Suprapubic skin (tissue), 3 donors: Measurements from ENCODE around the gene GET4.

Experiments
- EP300 ChIP-seq: sonication (generic); formaldehyde crosslinking; IDR thresholded peaks from one replicate; pipeline ENCODE4 v1.6.1; 2017; ENCODE audit warnings: antibody characterized with exemption
- TF ChIP-seq, protein P1 (sequence below), 2 donors: fragments of 200-600 bp in 1 of 2; fragments of 450-650 bp in 1 of 2; sonication (generic) in 1 of 2; IDR thresholded peaks; one replicate each; pipeline ENCODE4 v1.5.1; 2016 to 2019; ENCODE audit warnings: antibody characterized with exemption in 2 of 2, mild to moderate bottlenecking in 1 of 2, moderate library complexity in 1 of 2

DNA sequence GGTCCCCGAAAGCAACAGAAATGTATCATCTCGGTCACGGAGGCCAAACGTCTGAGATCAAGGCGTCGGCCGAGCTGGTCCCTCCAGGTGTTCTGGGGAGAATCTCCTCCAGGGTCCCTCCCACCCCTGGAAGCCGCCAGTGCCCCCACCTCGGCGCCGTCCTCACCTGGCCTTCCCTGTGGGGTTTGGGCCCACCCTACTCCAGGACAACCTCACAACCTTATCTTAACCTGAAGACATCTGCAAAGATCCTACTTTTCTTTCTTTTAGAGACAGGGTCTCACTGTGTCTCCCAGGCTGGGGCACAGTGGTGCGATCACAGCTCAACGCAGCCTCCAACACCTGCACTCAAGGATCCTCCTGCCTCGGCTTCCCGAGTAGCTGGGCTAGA is 44.7 kb downstream of the GET4 start:
- TF ChIP-seq, protein P1, sequence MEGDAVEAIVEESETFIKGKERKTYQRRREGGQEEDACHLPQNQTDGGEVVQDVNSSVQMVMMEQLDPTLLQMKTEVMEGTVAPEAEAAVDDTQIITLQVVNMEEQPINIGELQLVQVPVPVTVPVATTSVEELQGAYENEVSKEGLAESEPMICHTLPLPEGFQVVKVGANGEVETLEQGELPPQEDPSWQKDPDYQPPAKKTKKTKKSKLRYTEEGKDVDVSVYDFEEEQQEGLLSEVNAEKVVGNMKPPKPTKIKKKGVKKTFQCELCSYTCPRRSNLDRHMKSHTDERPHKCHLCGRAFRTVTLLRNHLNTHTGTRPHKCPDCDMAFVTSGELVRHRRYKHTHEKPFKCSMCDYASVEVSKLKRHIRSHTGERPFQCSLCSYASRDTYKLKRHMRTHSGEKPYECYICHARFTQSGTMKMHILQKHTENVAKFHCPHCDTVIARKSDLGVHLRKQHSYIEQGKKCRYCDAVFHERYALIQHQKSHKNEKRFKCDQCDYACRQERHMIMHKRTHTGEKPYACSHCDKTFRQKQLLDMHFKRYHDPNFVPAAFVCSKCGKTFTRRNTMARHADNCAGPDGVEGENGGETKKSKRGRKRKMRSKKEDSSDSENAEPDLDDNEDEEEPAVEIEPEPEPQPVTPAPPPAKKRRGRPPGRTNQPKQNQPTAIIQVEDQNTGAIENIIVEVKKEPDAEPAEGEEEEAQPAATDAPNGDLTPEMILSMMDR (IDR thresholded peaks at IDR 0.05): no peak
- TF ChIP-seq EP300: no peak
